IMR-90 (cell line): ENCODE data around the gene FBXO9. TPM values are rescaled to one million over a fixed set of nuclear protein-coding genes. Genes with fewer than 3 reads are reported as not detected.
A peak's percentile ranks its signal among the peaks of the same experiment; 100 is the strongest.

Experiments used
- ATAC-seq: fragments of 200-7000 bp; cut with Tn5 transposase; 2 replicates; pipeline ENCODE4 v1.9.1; 2020; ENCODE audit warnings: low read depth, mild to moderate bottlenecking, moderate library complexity
- BruUV-seq: library from RNA; stranded (reverse); fragments of 400-500 nt; replicated peaks from 2 replicates; lab custom pipeline; 2021; lab: Mats Ljungman, UMichigan
- CTCF ChIA-PET: fragments of 300-600 bp; formaldehyde crosslinking; extraction: SDS; loops from one replicate; lab custom pipeline; 2021; ENCODE audit warnings: antibody characterized with exemption; lab: Yijun Ruan, JAX
- POLR2A ChIA-PET: fragments of 300-600 bp; sonication (Branson Sonifier 250); formaldehyde crosslinking; loops from one replicate; lab custom pipeline; 2022; ENCODE audit warnings: antibody characterized with exemption; ENCODE audit not compliant: unreplicated experiment; lab: Charles Lee
- DNase-seq: peaks from one replicate; pipeline ENCODE4 v3.0.0; 2013
- H2AFZ ChIP-seq: replicated peaks from 2 replicates; pipeline ENCODE3; 2013; ENCODE audit warnings: low read length, mild to moderate bottlenecking; ENCODE audit not compliant: poor library complexity
- H2AK5ac ChIP-seq: 2 replicates; pipeline ENCODE4 v1.6.1; 2013; ENCODE audit warnings: low read depth, low read length, inconsistent platforms
- H2AK9ac ChIP-seq: replicated peaks from 2 replicates; pipeline ENCODE3; 2013; ENCODE audit warnings: mild to moderate bottlenecking, low read depth, low read length, moderate library complexity; ENCODE audit not compliant: poor library complexity
- H2BK120ac ChIP-seq: 2 replicates; pipeline ENCODE4 v1.6.1; 2013; ENCODE audit warnings: low read depth, low read length, inconsistent platforms
- H2BK15ac ChIP-seq: 3 replicates; pipeline ENCODE4 v1.6.1; 2013; ENCODE audit warnings: low read depth, low read length, inconsistent platforms
- H2BK20ac ChIP-seq: 2 replicates; pipeline ENCODE4 v1.6.1; 2013; ENCODE audit warnings: low read depth, mild to moderate bottlenecking, inconsistent platforms, low read length, moderate library complexity
- H2BK5ac ChIP-seq: 2 replicates; pipeline ENCODE4 v1.6.1; 2013; ENCODE audit warnings: mild to moderate bottlenecking, low read depth, low read length, inconsistent platforms; ENCODE audit not compliant: poor library complexity, severe bottlenecking
- H3K14ac ChIP-seq: replicated peaks from 2 replicates; pipeline ENCODE4 v1.6.1; 2013; ENCODE audit warnings: low read depth, low read length, inconsistent platforms
- H3K18ac ChIP-seq: 2 replicates; pipeline ENCODE4 v1.6.1; 2013; ENCODE audit warnings: low read depth, low read length, control low read depth
- H3K23ac ChIP-seq: 2 replicates; pipeline ENCODE4 v1.6.1; 2013; ENCODE audit warnings: low read depth, low read length, inconsistent platforms
- H3K27ac ChIP-seq: 2 replicates; pipeline ENCODE4 v1.5.1; 2013; ENCODE audit warnings: mild to moderate bottlenecking, control low read depth, low read length; ENCODE audit not compliant: insufficient read depth
- H3K27me3 ChIP-seq: 2 replicates; pipeline ENCODE4 v1.6.1; 2013; ENCODE audit warnings: low read length; ENCODE audit not compliant: control insufficient read depth, insufficient read depth
- H3K36me3 ChIP-seq: 2 replicates; pipeline ENCODE4 v1.6.1; 2013; ENCODE audit warnings: low read length, mixed read lengths; ENCODE audit not compliant: control insufficient read depth, insufficient read depth
- H3K4ac ChIP-seq: 2 replicates; pipeline ENCODE4 v1.6.1; 2013; ENCODE audit warnings: low read depth, low read length, inconsistent platforms
- H3K4me1 ChIP-seq: 2 replicates; pipeline ENCODE4 v1.6.1; 2013; ENCODE audit warnings: low read length, mixed read lengths; ENCODE audit not compliant: control insufficient read depth, insufficient read depth
- H3K4me2 ChIP-seq: 2 replicates; pipeline ENCODE4 v1.6.1; 2013; ENCODE audit warnings: low read depth, mild to moderate bottlenecking, control low read depth, low read length, moderate library complexity
- H3K4me3 ChIP-seq: 2 replicates; pipeline ENCODE4 v1.5.1; 2013; ENCODE audit warnings: low read depth, mild to moderate bottlenecking, control low read depth, low read length, moderate library complexity; ENCODE audit not compliant: insufficient read depth
- H3K56ac ChIP-seq: 2 replicates; pipeline ENCODE4 v1.6.1; 2013; ENCODE audit warnings: low read length, inconsistent platforms; ENCODE audit not compliant: insufficient read depth; ENCODE audit errors: extremely low read depth
- H3K79me1 ChIP-seq, 2 experiments: 2 replicates each; pipeline ENCODE4 v1.6.1; 2013; ENCODE audit warnings: low read length in 2 of 2, inconsistent platforms in 1 of 2, low read depth in 1 of 2
- H3K9ac ChIP-seq: 2 replicates; pipeline ENCODE4 v1.6.1; 2013; ENCODE audit warnings: low read depth, low read length, control low read depth
- H3K9me1 ChIP-seq: 2 replicates; pipeline ENCODE4 v1.6.1; 2013; ENCODE audit warnings: low read length, inconsistent platforms; ENCODE audit not compliant: insufficient read depth
- H3K9me3 ChIP-seq: 2 replicates; pipeline ENCODE4 v1.6.1; 2013; ENCODE audit warnings: low read length; ENCODE audit not compliant: control insufficient read depth, insufficient read depth
- H4K20me1 ChIP-seq: 2 replicates; pipeline ENCODE4 v1.6.1; 2013; ENCODE audit warnings: low read length, inconsistent platforms; ENCODE audit not compliant: insufficient read depth
- H4K5ac ChIP-seq: 2 replicates; pipeline ENCODE4 v1.6.1; 2013; ENCODE audit warnings: mild to moderate bottlenecking, low read depth, low read length, control low read depth
- H4K8ac ChIP-seq, 2 experiments: 2 replicates each; pipeline ENCODE4 v1.6.1; 2013; ENCODE audit warnings: low read depth in 2 of 2, low read length in 2 of 2, control low read depth in 1 of 2, inconsistent platforms in 1 of 2
- H4K91ac ChIP-seq: 2 replicates; pipeline ENCODE4 v1.6.1; 2013; ENCODE audit warnings: low read depth, low read length, inconsistent platforms; ENCODE audit not compliant: insufficient read depth
- CEBPB ChIP-seq: IDR thresholded peaks from 2 replicates; pipeline ENCODE4 v1.6.1; 2012; ENCODE audit warnings: low read depth, low read length, improper control_type of control experiment
- FOS ChIP-seq: fragments of 150-350 bp; IDR thresholded peaks from 2 replicates; pipeline ENCODE4 v1.6.1; 2016; ENCODE audit warnings: low read depth, low read length
- MAFK ChIP-seq: IDR thresholded peaks from 2 replicates; pipeline ENCODE4 v1.6.1; 2012; ENCODE audit warnings: low read depth, low read length, improper control_type of control experiment
- MAZ ChIP-seq: IDR thresholded peaks from 2 replicates; pipeline ENCODE4 v1.6.1; 2012; ENCODE audit warnings: low read depth, mild to moderate bottlenecking, low read length, improper control_type of control experiment, moderate library complexity, borderline replicate concordance
- MXI1 ChIP-seq: IDR thresholded peaks from 2 replicates; pipeline ENCODE4 v1.6.1; 2012; ENCODE audit warnings: low read depth, mild to moderate bottlenecking, low read length, moderate library complexity, borderline replicate concordance
- RAD21 ChIP-seq: IDR thresholded peaks from 2 replicates; pipeline ENCODE4 v1.6.1; 2012; ENCODE audit warnings: low read length, improper control_type of control experiment
- SMC3 ChIP-seq: fragments of 150-350 bp; IDR thresholded peaks from 2 replicates; pipeline ENCODE4 v1.6.1; 2016; ENCODE audit warnings: low read depth, mild to moderate bottlenecking, antibody characterized with exemption, low read length, moderate library complexity
- WGBS, 2 experiments: methylation state at CpG; one replicate each; pipeline versions ENCODE4 v1.1.5 to v1.1.7; 2013; ENCODE audit warnings: missing lambda C conversion rate in 2 of 2; ENCODE audit not compliant: insufficient read length in 1 of 2; ENCODE audit errors: extremely low coverage in 2 of 2; 5-methylcytosine and 5-hydroxymethylcytosine counted together
- dilution Hi-C: fragments of 300-500 bp; cut with HindIII; formaldehyde crosslinking; loops from one replicate; pipeline ENCODE4 v1.14.3; 2018; ENCODE audit warnings: low sequenced_read_pairs; ENCODE audit not compliant: unreplicated experiment
- in situ Hi-C: fragments of 300-500 bp; cut with MboI; formaldehyde crosslinking; loops from 3 replicates; pipeline ENCODE4 v1.14.3; 2019; ENCODE audit warnings: low sequenced_read_pairs, inconsistent platforms, mixed read lengths
- intact Hi-C: fragments of 100-400 bp; cut with micrococcal nuclease; formaldehyde crosslinking; loops from 2 replicates; pipeline ENCODE4 v1.10.0; 2022
- polyA plus RNA-seq, 3 experiments: library from polyadenylated mRNA; depleted of rRNA; stranded (reverse); fragments of >200 nt; gene quantifications; 2 replicates each; pipeline ENCODE4 v1.2.3, GENCODE V29; 2012; ENCODE audit warnings: low replicate concordance in 1 of 3
- total RNA-seq: library from RNA; depleted of rRNA; stranded (reverse); fragments of >200 nt; gene quantifications from 2 replicates; pipeline ENCODE4 v1.2.3, GENCODE V29; 2012

FBXO9 gene
- total and polyA plus RNA-seq, 2 of the 4 experiments (the other 2 are of a cell fraction), result 49.6 to 65.9 TPM

DNA sequence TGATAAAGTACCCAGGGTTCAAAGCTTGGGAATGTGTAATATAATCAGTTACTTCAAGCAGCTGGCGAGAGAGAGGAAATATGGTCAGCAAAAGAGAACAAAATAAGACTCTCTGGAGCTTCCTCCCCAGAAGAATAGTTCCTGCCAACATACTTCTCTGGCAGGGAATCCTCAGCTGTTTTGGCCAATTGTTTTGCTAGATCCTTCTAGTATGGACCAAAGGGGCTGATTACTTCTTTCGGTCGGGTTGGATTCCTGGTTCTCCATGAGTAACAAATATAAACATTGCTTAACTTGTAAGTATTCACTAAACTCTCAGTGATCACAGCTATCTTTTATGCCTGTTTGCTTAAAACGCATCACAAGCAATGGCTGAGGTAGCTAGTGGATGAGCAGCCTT lies 31.4 kb upstream of the FBXO9 start:
- H3K79me1 ChIP-seq, result peaks cover 0 to 19% of the 10 kb centered on the region in 2 experiments; a peak in 2 of 4 replicates
- peak overlapping the region; percentile 6; the same call in 1 of the 2 replicates for H3K4me2 ChIP-seq
- H3K18ac ChIP-seq, result no peak overlapping the region
- ATAC-seq (peak; percentile 73), DNase-seq (peak; percentile 88)
- H4K8ac ChIP-seq, result 0 out of 4 replicates have a peak overlapping the region, but pooled peaks of 1 of the 2 experiments have one; percentile 13
- no peak overlapping the region; the same call in 1 of the 2 replicates for H2BK120ac ChIP-seq
- no CpG with 5 or more reads among the region's 4 CpGs for WGBS, 2 experiments
- no peaks in the 10 kb centered on the region for H3K27me3 ChIP-seq
- peaks cover 17% of the 10 kb centered on the region for H3K9me1 ChIP-seq
- no TSS peak for BruUV-seq
- H2BK5ac ChIP-seq, result peak overlapping the region; percentile 17
- H3K56ac ChIP-seq, result no peak overlapping the region
- CTCF ChIA-PET, result interaction anchor here (0.7 to 1.2 kb wide), 3 partner anchors 9 to 34 kb away, joined by 3 to 5 read pairs (median 4); no protein-coding TSS in a partner anchor
- no peak overlapping the region for H3K4ac ChIP-seq
- H3K4me1 ChIP-seq, result peaks cover 18% of the 10 kb centered on the region
- H2AFZ ChIP-seq, result no peak overlapping the region
- no peak overlapping the region for H2AK5ac ChIP-seq
- POLR2A ChIA-PET, result interaction anchor here (1.0 kb wide), 1 partner anchor 10 kb away, joined by 3 read pairs; no protein-coding TSS in a partner anchor
- H3K27ac ChIP-seq, result peak overlapping the region; percentile 56; the same call in 1 of the 2 replicates
- no peaks in the 10 kb centered on the region for H3K9me3 ChIP-seq
- H3K23ac ChIP-seq, result no peak overlapping the region
- H2BK15ac ChIP-seq, result no peak overlapping the region
- no peak overlapping the region for H4K5ac ChIP-seq
- in situ Hi-C loops, result no loop called here
- H3K36me3 ChIP-seq, result peaks cover 11% of the 10 kb centered on the region
- TF ChIP-seq MAZ, result no peak
- no peak for TF ChIP-seq MAFK
- peak; percentile 55; the same call in 1 of the 2 replicates for TF ChIP-seq FOS
- peak; percentile 86 for TF ChIP-seq CEBPB
- TF ChIP-seq SMC3, result no peak
- no peak for TF ChIP-seq MXI1
- TF ChIP-seq RAD21, result no peak
- peaks cover 9% of the 10 kb centered on the region for H4K20me1 ChIP-seq
- H4K91ac ChIP-seq, result 0 out of 2 replicates have a peak overlapping the region, but pooled peaks have one; percentile 14
- no peak overlapping the region for H3K9ac ChIP-seq
- dilution Hi-C loops, result no loop called here
- no peak overlapping the region for H2BK20ac ChIP-seq
- no peak overlapping the region for H3K4me3 ChIP-seq
- intact Hi-C loops, result loop anchor here (1.0 to 2.0 kb wide), 2 partner anchors 19 to 37 kb away; no protein-coding TSS in a partner anchor
- H2AK9ac ChIP-seq, result no peak overlapping the region
- H3K14ac ChIP-seq, result no peak overlapping the region
